GM21786 (cell line): Measurements from ENCODE around the gene NATD1.

ENCODE experiments used
- ATAC-seq: cut with Tn5 transposase; IDR thresholded peaks from one replicate; pipeline ENCODE4 v1.9.1; 2021; ENCODE audit not compliant: unreplicated experiment

Gene NATD1, protein sequence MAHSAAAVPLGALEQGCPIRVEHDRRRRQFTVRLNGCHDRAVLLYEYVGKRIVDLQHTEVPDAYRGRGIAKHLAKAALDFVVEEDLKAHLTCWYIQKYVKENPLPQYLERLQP

GRCh38 chr17:21252796-21253645 is at the start of gene NATD1:
TSS of gene NATD1 (minus strand) at chr17:21253410. CDS start at chr17:21253264, 146 bp downstream.
- ATAC-seq: peak; percentile 82

DNA sequence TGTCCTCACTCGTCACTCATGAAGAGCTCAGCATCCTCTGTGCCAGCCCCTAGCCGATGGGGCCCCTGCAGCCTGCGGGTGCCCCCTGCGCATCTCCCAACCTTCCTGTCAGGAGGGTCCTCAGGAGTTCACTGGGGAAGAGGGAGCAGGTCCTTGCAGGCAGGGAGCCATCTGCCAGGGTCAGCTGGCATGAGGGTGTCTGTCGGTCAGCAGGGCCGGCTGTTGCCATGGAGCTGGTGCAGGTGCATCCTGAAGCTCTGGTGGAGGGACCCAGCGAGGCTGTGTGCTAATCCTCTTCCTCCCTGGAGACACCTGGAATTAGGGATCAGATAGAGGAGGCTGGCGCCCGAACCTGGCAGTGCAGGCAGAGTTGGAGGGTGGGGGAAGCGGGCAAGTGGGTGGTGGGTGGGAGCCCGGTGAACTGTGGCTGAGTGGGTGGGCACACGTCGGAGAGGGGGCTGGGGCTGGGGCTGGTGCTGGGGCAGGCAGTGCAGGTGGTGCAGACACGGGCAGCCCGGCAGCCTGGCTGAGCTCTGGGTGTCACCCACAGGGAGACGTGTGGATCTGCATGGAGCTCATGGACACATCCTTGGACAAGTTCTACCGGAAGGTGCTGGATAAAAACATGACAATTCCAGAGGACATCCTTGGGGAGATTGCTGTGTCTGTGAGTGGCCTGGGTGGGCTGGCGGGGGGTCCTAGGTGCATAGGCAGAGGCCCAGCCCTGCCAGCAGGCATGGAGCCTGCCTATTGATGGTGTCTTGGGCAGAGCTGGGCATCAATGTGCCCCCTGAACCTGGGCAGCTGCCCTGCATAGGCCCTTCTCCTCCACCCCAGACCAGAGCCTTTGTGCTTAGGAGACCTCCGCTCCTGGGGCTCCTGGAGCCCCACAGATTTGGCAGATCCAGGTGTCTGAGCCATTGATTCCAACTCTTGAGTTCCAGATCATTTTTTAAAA is 48.7 kb upstream of the NATD1 start:
- ATAC-seq: no peak

DNA sequence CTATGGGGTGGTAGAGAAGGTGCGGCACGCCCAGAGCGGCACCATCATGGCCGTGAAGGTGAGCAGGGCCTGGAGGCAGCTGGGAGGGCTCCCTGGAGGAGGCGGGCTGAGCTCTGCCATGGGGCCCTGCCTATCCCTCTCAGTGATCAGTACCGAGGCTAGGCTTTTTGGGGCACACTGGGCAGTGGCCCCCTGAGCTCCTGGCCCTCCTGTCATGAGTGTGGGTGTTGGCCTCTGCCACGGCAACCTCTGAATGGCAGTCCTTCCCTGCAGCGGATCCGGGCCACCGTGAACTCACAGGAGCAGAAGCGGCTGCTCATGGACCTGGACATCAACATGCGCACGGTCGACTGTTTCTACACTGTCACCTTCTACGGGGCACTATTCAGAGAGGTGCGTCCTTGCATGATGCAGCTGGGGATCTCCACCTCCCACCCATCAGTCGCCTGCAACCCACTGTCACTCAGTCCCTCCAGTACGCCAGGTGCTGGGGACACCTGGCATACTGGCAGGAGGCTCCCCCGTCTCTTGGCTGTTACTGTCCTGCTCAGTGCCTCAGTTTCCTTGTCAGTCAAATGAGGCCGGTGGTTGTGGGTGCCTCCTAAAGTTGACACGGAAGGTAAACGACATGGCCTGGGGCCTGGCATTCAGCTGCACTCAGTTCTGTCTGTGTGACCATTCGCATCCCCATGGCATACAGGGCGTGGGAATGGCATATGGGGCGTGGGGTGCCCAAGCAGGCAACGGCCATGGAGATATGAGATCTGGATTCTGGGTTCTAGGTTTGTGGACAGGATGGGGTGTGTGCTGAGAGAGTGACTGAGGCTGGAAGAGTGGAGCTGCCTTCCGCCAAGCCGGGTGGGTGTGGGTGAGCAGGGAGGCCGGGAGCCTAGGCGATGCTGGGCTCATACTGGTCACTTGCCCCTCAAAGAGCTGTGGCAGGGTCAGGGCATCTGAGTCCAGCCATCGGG is 47.7 kb upstream of the NATD1 start:
- no peak for ATAC-seq

DNA sequence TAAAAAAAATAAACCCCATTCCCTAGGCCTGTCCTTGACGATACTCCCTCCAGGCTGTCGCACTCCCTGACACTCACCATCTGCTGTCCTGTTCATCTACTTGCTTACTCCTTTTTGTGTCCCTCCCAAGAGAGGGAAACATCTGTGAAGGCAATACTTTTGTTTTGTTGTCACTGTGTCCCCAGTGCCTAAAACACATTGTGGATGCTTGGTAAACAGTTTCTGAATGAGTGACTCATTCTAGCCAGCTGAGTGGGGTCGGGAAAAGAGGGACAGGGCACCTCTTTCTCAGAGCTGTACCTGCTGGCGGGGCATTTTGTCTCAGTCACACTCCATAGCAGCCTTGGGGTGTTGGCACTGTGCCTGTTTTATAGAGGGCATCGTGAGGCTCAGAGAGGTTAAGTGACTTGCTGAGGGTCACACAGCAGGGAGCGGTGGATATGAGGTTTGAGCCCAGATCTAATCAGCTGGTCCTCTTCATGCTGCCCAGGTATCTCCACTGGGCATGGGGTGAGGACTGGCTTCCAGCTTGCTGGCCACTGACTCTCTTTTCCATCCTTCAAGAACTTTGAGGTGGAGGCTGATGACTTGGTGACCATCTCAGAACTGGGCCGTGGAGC is 46.9 kb upstream of the NATD1 start:
- no peak for ATAC-seq

- ATAC-seq: no peak
These were observed 45.8 kb upstream of the NATD1 start for GRCh38 chr17:21298983-21299519.

DNA sequence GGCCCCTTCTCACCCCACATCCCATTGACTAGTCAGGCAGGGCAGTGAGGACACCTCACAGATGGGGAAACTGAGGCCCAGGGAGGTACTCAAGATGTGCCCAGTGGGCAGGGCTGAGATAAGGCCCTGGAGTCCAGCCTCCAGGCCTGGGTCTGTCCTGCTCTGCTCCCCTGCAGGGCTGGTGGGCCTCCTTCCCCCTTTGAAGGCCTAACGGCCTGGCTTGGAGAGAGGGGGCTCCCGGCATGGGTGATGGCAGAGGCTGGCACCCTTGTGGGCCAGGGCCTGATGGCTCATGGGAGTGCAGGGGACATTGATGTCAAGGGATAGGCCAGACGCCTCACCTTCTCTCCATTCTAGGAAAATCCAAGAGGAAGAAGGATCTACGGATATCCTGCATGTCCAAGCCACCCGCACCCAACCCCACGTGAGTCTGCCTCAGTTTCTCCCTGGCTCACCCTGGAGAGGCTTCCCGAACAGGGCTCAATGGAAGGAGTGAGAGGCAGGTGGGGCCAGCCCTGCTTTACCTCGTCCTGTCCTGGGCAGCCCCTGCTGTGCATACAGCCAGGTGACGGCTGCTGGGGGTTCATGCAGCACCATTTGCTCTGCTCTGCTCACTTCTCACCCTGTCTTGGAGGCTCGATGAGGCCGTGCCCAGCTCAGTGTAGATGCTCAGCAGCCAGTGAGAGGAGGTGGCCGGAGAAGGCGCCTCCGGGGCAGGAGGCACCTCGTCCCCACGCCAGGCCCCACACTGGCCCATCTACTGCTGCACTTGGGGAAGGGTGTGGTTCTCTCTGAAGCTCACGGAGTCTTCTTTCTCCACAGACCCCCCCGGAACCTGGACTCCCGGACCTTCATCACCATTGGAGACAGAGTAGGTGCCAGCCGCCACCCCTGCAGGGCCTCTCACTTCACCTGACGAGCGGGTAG is 45.1 kb upstream of the NATD1 start:
- no peak for ATAC-seq

DNA sequence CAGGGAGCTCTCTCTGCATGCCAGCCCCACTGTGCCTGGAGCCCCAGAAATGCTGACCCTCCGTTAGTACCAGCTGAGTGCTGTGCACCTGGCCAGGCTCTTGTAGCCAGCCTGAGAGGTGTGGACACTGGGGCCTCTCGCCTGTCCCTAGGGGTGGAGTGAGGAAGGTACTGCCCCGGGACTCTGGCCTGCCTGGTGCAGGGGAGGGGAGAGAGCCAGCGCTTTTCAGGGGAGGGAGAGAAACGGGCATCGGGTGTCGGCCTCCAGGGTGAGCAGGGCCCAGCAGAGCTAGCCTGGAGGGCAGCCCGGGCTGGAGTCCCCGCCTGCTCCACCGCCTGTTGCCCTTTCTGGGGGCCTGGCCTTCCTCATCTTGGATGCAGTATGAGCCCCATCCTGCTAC is 44.4 kb upstream of the NATD1 start:
- ATAC-seq: no peak

DNA sequence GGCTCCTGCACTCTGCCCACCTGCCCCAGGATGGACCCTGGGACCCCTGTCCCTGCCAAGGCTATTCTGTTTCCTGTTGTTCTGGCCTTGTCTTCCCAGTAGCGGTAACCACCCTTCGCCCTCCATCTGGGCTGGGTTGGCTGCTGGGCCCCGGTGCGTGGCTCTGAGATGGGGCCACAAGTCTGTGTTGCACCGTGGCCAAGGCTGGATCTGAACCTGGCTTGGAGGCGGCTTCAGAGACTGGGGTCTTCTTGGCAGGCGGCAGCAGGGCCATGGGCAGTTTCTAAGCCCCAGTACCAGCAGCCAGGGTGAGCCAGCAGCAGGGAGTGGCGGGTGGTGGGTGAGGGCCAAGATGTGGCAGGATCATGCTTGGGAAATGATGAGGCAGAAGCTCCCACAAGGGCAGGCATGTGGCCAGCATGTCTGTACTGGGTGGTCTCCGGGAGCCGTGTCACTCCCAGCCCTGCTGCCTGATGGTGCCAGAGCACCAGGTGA is 43.9 kb upstream of the NATD1 start:
- no peak for ATAC-seq

DNA sequence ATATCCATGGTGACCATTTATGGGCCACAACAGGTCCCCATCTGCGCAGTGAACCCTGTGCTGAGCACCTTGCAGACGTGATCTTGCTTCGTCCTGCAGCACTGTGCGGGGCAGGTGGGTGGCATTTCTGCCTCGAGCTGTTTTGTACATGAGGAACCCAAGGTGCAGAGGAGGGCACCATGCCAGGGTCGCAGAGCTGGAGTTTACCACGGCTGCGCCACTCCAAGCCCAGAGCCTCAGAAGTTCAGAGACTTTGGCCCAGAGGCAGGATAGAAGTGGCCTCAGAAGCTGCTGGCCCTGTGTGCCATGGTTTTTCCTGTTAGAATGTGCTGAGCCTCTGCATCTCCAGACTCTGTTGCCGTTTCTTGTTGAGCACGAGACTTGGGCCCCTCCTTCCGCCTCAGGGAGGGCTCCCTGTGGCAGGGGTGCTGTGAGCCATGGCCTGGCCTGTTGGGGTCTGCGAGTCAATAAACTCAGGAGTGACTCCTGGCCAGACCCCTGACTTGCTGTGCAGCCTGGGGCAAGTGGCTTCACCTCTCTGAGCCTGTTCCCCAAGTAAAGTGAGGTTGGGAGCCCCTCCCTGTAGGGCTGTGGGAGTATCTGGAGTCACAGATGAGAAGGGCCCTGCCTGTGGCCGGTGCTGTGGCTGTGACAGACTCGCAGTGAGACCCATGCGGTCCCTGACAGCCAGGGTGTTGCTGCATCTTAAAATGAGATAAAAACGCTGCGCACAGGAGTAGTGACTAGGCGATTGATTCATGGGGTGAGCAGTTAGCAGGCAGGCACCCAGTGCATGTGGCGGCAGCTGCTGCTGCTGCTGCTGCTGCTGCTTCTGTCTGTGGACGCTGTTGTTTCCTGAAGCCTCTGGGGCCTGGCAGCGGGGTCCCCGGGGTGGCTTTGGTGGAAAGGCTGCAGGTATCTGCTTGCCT is 43.2 kb upstream of the NATD1 start:
- ATAC-seq: no peak

- no peak for ATAC-seq
These were observed 42.1 kb upstream of the NATD1 start for GRCh38 chr17:21295036-21295952.

GRCh38 chr17:21294321-21295035 is 41.3 kb upstream of the NATD1 start:
- ATAC-seq: no peak

- no peak for ATAC-seq
These were observed 40.6 kb upstream of the NATD1 start for GRCh38 chr17:21293831-21294210.

DNA sequence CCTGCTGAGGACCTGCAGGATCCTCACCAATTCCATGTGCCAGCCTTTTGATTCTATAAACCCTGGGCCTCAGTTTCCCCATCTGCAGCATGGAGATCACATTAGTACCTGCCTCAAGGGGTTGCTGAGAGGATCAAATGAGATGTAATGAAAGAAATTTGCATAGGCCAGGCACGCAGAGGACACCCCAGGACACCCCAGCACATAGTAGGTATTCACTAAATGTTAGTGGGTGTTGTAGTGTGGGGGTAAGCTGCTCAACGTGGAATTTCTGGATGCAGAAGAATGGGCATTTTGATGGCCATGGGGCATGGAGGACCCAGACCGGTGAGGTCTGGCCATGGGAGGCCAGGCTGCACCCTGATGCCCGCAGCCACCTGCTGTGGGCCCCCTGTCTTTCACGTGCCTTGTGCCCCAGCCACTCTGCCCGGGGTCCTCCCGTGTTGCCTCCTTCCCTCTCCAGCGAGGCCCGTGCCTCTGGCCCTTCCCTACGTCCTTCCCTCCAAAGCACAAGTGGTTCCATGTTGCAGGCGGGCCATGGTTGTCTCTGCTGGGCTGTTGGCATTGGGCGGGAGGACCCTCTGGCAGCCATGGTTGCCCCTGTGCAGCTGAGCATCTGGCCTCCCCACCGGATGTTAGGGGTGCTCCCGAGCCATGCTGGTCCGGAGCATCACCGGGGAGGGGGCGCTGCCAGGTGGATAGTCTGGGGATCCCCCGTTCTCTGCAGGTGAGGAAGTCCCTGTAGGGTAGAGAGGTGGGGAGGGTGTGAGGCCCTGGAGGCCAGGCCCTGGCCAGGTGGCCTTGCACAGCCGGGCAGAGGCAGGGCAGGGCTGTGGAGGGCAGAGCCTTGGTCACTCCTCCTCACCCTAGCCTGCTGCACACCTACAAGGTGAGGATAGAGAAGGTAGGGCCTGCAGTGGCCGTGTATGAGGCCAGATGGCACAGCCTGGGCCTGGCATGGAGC is 39.9 kb upstream of the NATD1 start:
- ATAC-seq: no peak

DNA sequence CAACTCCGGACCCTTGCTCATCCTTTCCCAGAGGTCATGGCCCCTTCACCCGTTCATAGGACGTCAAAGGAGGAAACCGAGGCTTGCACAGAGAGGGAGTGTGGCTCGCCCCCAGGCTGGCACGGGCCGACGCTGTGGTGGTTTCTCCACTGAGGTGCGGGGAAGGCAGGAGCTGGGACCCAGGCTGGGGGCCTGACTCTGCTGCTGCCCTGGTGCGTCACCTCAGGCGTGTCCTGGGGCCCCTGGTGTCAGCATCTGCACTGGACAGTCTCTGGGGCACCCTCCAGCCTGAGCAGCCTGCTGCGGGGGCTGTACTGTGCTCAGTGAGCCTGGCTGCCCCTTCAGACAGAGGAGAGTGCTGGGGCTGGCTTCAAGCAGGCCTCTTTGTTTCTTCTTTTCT is 38.7 kb upstream of the NATD1 start:
- ATAC-seq: no peak

GRCh38 chr17:21291357-21291756 is 38.1 kb upstream of the NATD1 start:
- ATAC-seq: no peak
